ENCODE data around the gene GASK1A. TPM values are rescaled to one million over a fixed set of nuclear protein-coding genes. Genes with fewer than 3 reads are reported as not detected.

GASK1A gene
- total RNA-seq, 1 donor from 2014 or later: 1.1 TPM

- Histone ChIP-seq H3K4me3 (ENCODE audit: low read depth, low read length) (no peak overlapping the region), H3K36me3 (ENCODE audit: control insufficient read depth, insufficient read depth, low read length) (no peaks in the 10 kb centered on the region), H3K27me3 (ENCODE audit: control insufficient read depth, insufficient read depth, low read length) (no peaks in the 10 kb centered on the region)
- FAIRE-seq (no peak), DNase-seq (ENCODE audit: low read depth) (no peak)
- TF ChIP-seq CTCF (IDR thresholded peaks at IDR 0.05; ENCODE audit: insufficient read depth, low read length, severe bottlenecking): no peak
These were observed 16.9 kb downstream of the GASK1A start for GRCh38 chr3:42996021-42996420.

- DNase-seq (ENCODE audit: low read depth) (no peak), FAIRE-seq (no peak)
- no peaks in the 10 kb centered on the region for H3K27me3 ChIP-seq (ENCODE audit: control insufficient read depth, insufficient read depth, low read length)
- no peak for TF ChIP-seq CTCF (IDR thresholded peaks at IDR 0.05; ENCODE audit: insufficient read depth, low read length, severe bottlenecking)
- no peak overlapping the region for H3K4me3 ChIP-seq (ENCODE audit: low read depth, low read length)
- no peaks in the 10 kb centered on the region for H3K36me3 ChIP-seq (ENCODE audit: control insufficient read depth, insufficient read depth, low read length)
These were observed 17.5 kb downstream of the GASK1A start for GRCh38 chr3:42996633-42997075.

DNA sequence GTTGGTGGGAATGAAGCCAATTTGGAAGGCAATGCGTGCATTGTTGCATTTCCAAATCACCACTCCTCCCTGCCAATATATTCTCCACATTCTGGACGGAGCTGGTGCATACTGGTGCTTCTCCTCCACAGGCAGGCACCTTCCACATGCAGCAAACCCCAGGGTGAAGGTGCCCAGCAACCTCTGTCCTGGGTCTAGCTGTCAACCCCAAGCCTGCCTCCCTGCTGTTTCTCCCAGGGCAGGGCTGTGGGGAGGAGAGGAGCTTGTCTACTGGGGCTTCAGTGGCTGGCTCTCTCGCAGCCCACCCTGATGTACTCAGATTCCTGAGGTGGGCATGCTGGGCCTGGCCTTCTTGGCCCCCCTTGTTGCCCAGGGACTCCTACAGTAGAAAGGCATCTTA, 20.1 kb downstream of the GASK1A start:
- H3K4me3 ChIP-seq (ENCODE audit: low read depth, low read length): no peak overlapping the region
- no peak for DNase-seq (ENCODE audit: low read depth)
- H3K27me3 ChIP-seq (ENCODE audit: control insufficient read depth, insufficient read depth, low read length): no peaks in the 10 kb centered on the region
- H3K36me3 ChIP-seq (ENCODE audit: control insufficient read depth, insufficient read depth, low read length): no peaks in the 10 kb centered on the region
- no peak for TF ChIP-seq CTCF (IDR thresholded peaks at IDR 0.05; ENCODE audit: insufficient read depth, low read length, severe bottlenecking)
- no peak for FAIRE-seq

- H3K27me3 ChIP-seq (ENCODE audit: control insufficient read depth, insufficient read depth, low read length): no peaks in the 10 kb centered on the region
- DNase-seq (ENCODE audit: low read depth): no peak
- no peak for FAIRE-seq
- no peaks in the 10 kb centered on the region for H3K36me3 ChIP-seq (ENCODE audit: control insufficient read depth, insufficient read depth, low read length)
- no peak overlapping the region for H3K4me3 ChIP-seq (ENCODE audit: low read depth, low read length)
- TF ChIP-seq CTCF (IDR thresholded peaks at IDR 0.05; ENCODE audit: insufficient read depth, low read length, severe bottlenecking): no peak
These were observed 20.5 kb downstream of the GASK1A start for GRCh38 chr3:42999632-43000031.

DNA sequence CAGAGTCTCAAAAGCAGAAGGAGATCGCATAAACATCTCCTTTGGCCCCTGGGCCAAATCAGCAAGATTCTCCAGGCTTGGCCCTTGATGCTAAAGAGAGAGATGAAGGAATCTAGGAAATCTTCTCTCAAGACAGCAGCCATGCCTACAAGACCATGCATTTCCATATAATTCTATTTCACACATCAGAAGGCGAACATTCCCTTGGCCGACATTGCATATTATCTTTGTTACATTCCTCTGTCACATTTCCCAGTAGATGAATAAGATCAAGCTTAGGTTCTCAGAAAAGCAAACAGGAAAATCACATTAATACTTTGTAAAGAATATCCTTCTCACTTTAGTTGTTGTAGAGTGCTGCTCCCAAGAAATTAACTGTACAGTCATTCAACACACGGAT, 21.3 kb downstream of the GASK1A start:
- TF ChIP-seq CTCF (IDR thresholded peaks at IDR 0.05; ENCODE audit: insufficient read depth, low read length, severe bottlenecking): no peak
- H3K27me3 ChIP-seq (ENCODE audit: control insufficient read depth, insufficient read depth, low read length): no peaks in the 10 kb centered on the region
- no peaks in the 10 kb centered on the region for H3K36me3 ChIP-seq (ENCODE audit: control insufficient read depth, insufficient read depth, low read length)
- DNase-seq (ENCODE audit: low read depth) (no peak), FAIRE-seq (no peak)
- no peak overlapping the region for H3K4me3 ChIP-seq (ENCODE audit: low read depth, low read length)

DNA sequence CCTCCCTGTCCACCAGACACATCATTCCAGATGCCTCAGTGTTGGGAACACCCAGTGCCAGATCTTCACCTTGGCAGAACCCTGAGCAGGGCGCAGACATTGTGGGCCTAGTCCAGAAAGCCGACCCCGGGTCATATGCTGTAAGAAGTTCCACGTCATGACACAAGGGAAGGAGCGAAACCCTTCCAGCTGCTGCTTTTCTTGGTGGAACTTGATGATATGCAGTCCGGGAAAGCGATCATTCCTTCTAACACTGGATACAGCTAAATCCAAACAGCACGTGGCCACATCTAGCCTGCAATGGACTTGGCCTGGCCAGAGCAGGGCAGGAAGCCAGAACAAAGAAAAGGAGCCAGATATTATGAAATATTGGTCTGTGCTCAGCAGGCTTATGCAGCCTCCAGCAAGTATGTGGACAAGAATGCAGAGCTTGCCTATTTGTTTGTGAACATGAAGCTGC, 22.0 kb downstream of the GASK1A start:
- TF ChIP-seq CTCF (IDR thresholded peaks at IDR 0.05; ENCODE audit: insufficient read depth, low read length, severe bottlenecking): no peak
- no peak overlapping the region for H3K4me3 ChIP-seq (ENCODE audit: low read depth, low read length)
- no peaks in the 10 kb centered on the region for H3K36me3 ChIP-seq (ENCODE audit: control insufficient read depth, insufficient read depth, low read length)
- DNase-seq (ENCODE audit: low read depth) (peak; percentile 8), FAIRE-seq (no peak)
- H3K27me3 ChIP-seq (ENCODE audit: control insufficient read depth, insufficient read depth, low read length): no peaks in the 10 kb centered on the region
